Esophagus muscularis mucosa (tissue), 4 donors: Measurements from ENCODE around the gene EMP2. TPM values are rescaled to one million over a fixed set of nuclear protein-coding genes. Genes with fewer than 3 reads are reported as not detected.

ENCODE experiments used
- DNase-seq: peaks from one replicate; pipeline ENCODE4 v3.0.0-alpha.2; 2017; ENCODE audit errors: extremely low spot score
- H3K27ac ChIP-seq, 4 donors: fragments of 200-600 bp; sonication (generic); replicated peaks in 1 of 4; 1 replicate in 3 of 4; 2 replicates in 1 of 4; pipeline ENCODE4 v1.5.1; 2016 to 2019; ENCODE audit warnings: mild to moderate bottlenecking in 1 of 4
- H3K27me3 ChIP-seq, 4 donors: fragments of 200-600 bp; sonication (generic); one replicate each; pipeline versions ENCODE4 v1.5.1 to v1.6.0; 2016 to 2019
- H3K36me3 ChIP-seq, 4 donors: fragments of 200-600 bp; sonication (generic); one replicate each; pipeline ENCODE4 v1.5.1; 2016 to 2019
- H3K4me1 ChIP-seq, 4 donors: fragments of 200-600 bp; sonication (generic); one replicate each; pipeline ENCODE4 v1.5.1; 2016 to 2019
- H3K4me3 ChIP-seq, 4 donors: fragments of 200-600 bp; sonication (generic); 1 replicate in 2 of 4; 2 replicates in 2 of 4; pipeline ENCODE4 v1.5.1; 2016 to 2019; ENCODE audit warnings: mild to moderate bottlenecking in 4 of 4, moderate library complexity in 1 of 4
- H3K9me3 ChIP-seq, 4 donors: fragments of 200-600 bp; sonication (generic); 1 replicate in 3 of 4; 2 replicates in 1 of 4; pipeline ENCODE4 v1.5.1; 2016 to 2019
- CTCF ChIP-seq, 3 experiments: fragments of 200-600 bp in 2 of 3; fragments of 450-650 bp in 1 of 3; sonication (generic) in 2 of 3; IDR thresholded peaks; one replicate each; pipeline ENCODE4 v1.5.1; 2017 to 2019; ENCODE audit warnings: antibody characterized with exemption in 3 of 3, mild to moderate bottlenecking in 2 of 3, moderate library complexity in 1 of 3
- EP300 ChIP-seq: sonication (generic); formaldehyde crosslinking; IDR thresholded peaks from one replicate; pipeline ENCODE4 v1.6.1; 2017; ENCODE audit warnings: antibody characterized with exemption
- POLR2A ChIP-seq: fragments of 450-650 bp; IDR thresholded peaks from one replicate; pipeline ENCODE4 v1.6.1; 2017; ENCODE audit warnings: antibody characterized with exemption, moderate library complexity, mild to moderate bottlenecking, low read depth
- POLR2AphosphoS5 ChIP-seq, 2 donors: sonication (generic); formaldehyde crosslinking; IDR thresholded peaks; one replicate each; pipeline ENCODE4 v1.6.1; 2017; ENCODE audit warnings: antibody characterized with exemption in 2 of 2
- whole genome bisulfite sequencing: methylation state at CpG from one replicate; pipeline ENCODE4 v1.1.5; 2018; 5-methylcytosine and 5-hydroxymethylcytosine counted together
- intact Hi-C: fragments of 100-400 bp; cut with DNase I; formaldehyde crosslinking; loops from one replicate; pipeline ENCODE4 v1.15.1; 2023
- total RNA-seq, 4 donors: library from RNA; depleted of rRNA; stranded (reverse); fragments of >200 nt; gene quantifications; one replicate each; pipeline versions ENCODE4 v1.1.0 to v1.2.1, GENCODE V29; 2016

EMP2 gene
- total RNA-seq, 4 donors from 2014 or later, result 44.1 to 87.1 (median 57.3) TPM

DNA sequence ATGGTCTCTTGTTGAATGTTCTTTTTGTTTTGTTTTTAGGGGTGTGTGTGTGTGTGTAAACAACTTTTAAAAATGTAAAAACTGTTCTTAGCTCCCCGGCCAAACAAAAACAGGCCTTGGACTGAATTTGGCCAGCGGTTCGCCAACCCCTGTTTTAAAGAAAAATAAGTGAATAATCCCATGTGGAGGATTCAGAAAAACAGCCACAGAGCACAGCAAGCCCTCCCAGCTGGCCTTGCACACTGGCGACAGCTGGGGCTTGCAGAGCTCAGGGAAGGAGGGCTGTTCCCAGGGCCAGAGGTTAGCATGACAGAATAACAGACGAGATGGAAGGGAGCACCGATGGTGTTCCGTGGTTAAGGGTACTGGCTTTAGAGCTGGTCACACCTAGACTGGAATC lies 39.0 kb downstream of the EMP2 start:
- intact Hi-C loops, result no loop called here
- no peaks in the 10 kb centered on the region for H3K9me3 ChIP-seq
- H3K27ac ChIP-seq, result no peak overlapping the region
- TF ChIP-seq CTCF (IDR thresholded peaks at IDR 0.05) (no peak), EP300 (no peak), POLR2A (no peak), POLR2AphosphoS5 (IDR thresholded peaks at IDR 0.05) (no peak)
- no peak for DNase-seq
- WGBS, result 78% methylated on average over 6 of the region's 7 CpGs
- H3K4me1 ChIP-seq, result peaks cover 0 to 5% (median 0%) of the 10 kb centered on the region in 4 donors
- no peak overlapping the region for H3K4me3 ChIP-seq
- H3K27me3 ChIP-seq, result no peaks in the 10 kb centered on the region
- H3K36me3 ChIP-seq, result peaks cover 53 to 98% (median 85%) of the 10 kb centered on the region in 4 donors

DNA sequence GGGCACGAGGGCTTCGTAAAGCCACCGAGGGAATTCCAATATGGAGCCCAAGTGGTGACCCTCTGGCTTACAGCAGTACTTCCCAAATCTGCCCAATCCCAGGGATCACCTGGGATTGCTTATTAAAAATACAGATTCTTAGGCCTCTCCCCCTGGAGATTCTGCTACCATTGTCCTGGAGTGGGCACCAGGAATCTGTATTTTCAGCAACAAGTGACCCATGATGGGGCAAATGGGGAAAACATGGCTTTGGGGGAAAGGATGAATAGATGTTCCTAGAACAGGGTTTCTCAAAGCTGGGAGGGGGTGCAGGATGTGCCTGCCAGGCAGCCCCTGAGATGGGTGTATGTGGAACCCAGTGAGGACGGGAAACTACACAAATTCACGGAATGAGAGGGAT lies 40.6 kb downstream of the EMP2 start:
- WGBS, result 95% methylated on average over 5 of the region's 5 CpGs
- H3K9me3 ChIP-seq, result no peaks in the 10 kb centered on the region
- intact Hi-C loops, result no loop called here
- no peak overlapping the region for H3K27ac ChIP-seq
- peaks cover 37 to 98% (median 84%) of the 10 kb centered on the region in 4 donors for H3K36me3 ChIP-seq
- no peak for TF ChIP-seq POLR2AphosphoS5 (IDR thresholded peaks at IDR 0.05)
- TF ChIP-seq EP300, result no peak
- TF ChIP-seq POLR2A, result no peak
- TF ChIP-seq CTCF (IDR thresholded peaks at IDR 0.05), result no peak
- H3K4me1 ChIP-seq, result peaks cover 0 to 5% (median 0%) of the 10 kb centered on the region in 4 donors
- DNase-seq, result no peak
- H3K27me3 ChIP-seq, result no peaks in the 10 kb centered on the region
- H3K4me3 ChIP-seq, result no peak overlapping the region

GRCh38 chr16:10539236-10539635 lies 41.2 kb downstream of the EMP2 start:
- H3K27me3 ChIP-seq, result no peaks in the 10 kb centered on the region
- no peak overlapping the region for H3K27ac ChIP-seq
- no peaks in the 10 kb centered on the region for H3K9me3 ChIP-seq
- H3K4me3 ChIP-seq, result no peak overlapping the region
- WGBS, result 87% methylated on average over 8 of the region's 8 CpGs
- intact Hi-C loops, result no loop called here
- TF ChIP-seq CTCF (IDR thresholded peaks at IDR 0.05) (no peak), POLR2AphosphoS5 (IDR thresholded peaks at IDR 0.05) (no peak)
- no peak for DNase-seq
- peaks cover 35 to 98% (median 84%) of the 10 kb centered on the region in 4 donors for H3K36me3 ChIP-seq
- H3K4me1 ChIP-seq, result peaks cover 0 to 5% (median 0%) of the 10 kb centered on the region in 4 donors

DNA sequence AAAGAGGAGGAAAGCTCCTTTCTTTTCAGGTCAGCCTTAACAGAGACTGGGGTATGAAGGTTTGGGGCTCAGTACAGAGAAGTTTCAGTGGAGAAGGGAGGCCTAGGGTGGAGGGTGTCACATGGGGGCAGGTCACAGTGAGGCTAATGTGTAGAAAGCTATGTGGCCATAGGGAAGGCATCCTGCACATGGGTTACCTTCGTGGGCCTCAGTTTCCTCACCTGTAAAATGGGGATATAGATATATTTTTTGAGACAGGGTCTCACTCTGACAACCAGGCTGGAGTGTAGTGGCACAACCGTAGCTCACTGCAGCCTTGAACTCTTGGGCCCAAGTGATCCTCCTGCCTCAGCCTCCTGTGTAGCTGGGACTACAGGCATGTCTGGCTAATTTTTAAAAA lies 41.8 kb downstream of the EMP2 start:
- Histone ChIP-seq H3K27ac (no peak overlapping the region), H3K36me3 (peaks cover 35 to 98% (median 84%) of the 10 kb centered on the region in 4 donors), H3K9me3 (no peaks in the 10 kb centered on the region), H3K4me3 (no peak overlapping the region), H3K4me1 (peaks cover 0 to 5% (median 0%) of the 10 kb centered on the region in 4 donors), H3K27me3 (no peaks in the 10 kb centered on the region)
- 93% methylated on average over 2 of the region's 2 CpGs for WGBS
- no peak for DNase-seq
- TF ChIP-seq POLR2A, result no peak
- TF ChIP-seq CTCF (IDR thresholded peaks at IDR 0.05), result no peak
- TF ChIP-seq EP300, result no peak
- TF ChIP-seq POLR2AphosphoS5 (IDR thresholded peaks at IDR 0.05), result no peak
- intact Hi-C loops, result no loop called here

DNA sequence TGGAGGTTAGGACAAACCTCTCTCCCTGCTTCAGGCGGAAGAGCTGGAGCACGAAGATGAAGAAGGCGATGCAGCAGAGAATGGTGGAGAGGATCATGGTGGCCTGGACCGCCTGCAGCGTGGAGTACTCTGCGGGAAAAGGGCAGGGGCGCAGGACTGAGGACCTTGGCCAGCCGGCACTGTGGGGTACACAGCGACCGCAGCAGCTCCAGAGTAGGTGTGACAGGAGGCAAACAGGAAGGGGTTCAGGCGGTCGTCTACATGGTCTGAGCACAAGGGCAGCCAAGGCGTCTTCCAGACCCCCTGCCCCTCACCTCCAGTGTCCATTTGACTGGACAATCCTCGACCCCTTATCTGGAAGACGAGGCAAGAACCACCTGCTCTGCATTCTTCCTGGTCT lies 42.5 kb downstream of the EMP2 start:
- Histone ChIP-seq H3K27me3 (no peaks in the 10 kb centered on the region), H3K4me3 (no peak overlapping the region), H3K4me1 (peaks cover 0 to 5% (median 0%) of the 10 kb centered on the region in 4 donors), H3K9me3 (no peaks in the 10 kb centered on the region), H3K36me3 (peaks cover 32 to 98% (median 84%) of the 10 kb centered on the region in 4 donors), H3K27ac (no peak overlapping the region)
- intact Hi-C loops, result no loop called here
- WGBS, result 92% methylated on average over 14 of the region's 15 CpGs
- DNase-seq, result no peak
- no peak for TF ChIP-seq EP300
